ENCODE results near the gene SLC8A1.

The SLC8A1 gene

GRCh38 chr2:40144022-40144421 lies 307.9 kb downstream of the SLC8A1 start:
- peak; percentile 15 for DNase-seq (ENCODE audit: low spot score)

GRCh38 chr2:40138314-40138713 lies 313.6 kb downstream of the SLC8A1 start:
- no peak for DNase-seq (ENCODE audit: low spot score)

GRCh38 chr2:40131081-40131704 lies 320.7 kb downstream of the SLC8A1 start:
- no peak for DNase-seq (ENCODE audit: low spot score)

- DNase-seq (ENCODE audit: low spot score): no peak
These were observed 321.5 kb downstream of the SLC8A1 start for GRCh38 chr2:40130251-40130994.

GRCh38 chr2:40129725-40130124 lies 322.2 kb downstream of the SLC8A1 start:
- no peak for DNase-seq (ENCODE audit: low spot score)

GRCh38 chr2:40128796-40129195 lies 323.1 kb downstream of the SLC8A1 start:
- no peak for DNase-seq (ENCODE audit: low spot score)

GRCh38 chr2:40127890-40128557 lies 323.9 kb downstream of the SLC8A1 start:
- no peak for DNase-seq (ENCODE audit: low spot score)

GRCh38 chr2:40127146-40127545 lies 324.7 kb downstream of the SLC8A1 start:
- no peak for DNase-seq (ENCODE audit: low spot score)

GRCh38 chr2:40126006-40126405 lies 325.9 kb downstream of the SLC8A1 start:
- DNase-seq (ENCODE audit: low spot score): no peak

- DNase-seq (ENCODE audit: low spot score): no peak
These were observed 328.1 kb downstream of the SLC8A1 start for GRCh38 chr2:40123746-40124145.

- DNase-seq (ENCODE audit: low spot score): no peak
These were observed 328.6 kb downstream of the SLC8A1 start for GRCh38 chr2:40123326-40123725.

GRCh38 chr2:40120957-40121356 lies 330.9 kb downstream of the SLC8A1 start:
- no peak for DNase-seq (ENCODE audit: low spot score)

GRCh38 chr2:40120026-40120425 lies 331.9 kb downstream of the SLC8A1 start:
- no peak for DNase-seq (ENCODE audit: low spot score)

- no peak for DNase-seq (ENCODE audit: low spot score)
These were observed 333.3 kb downstream of the SLC8A1 start for GRCh38 chr2:40118622-40119021.

- no peak for DNase-seq (ENCODE audit: low spot score)
These were observed 336.0 kb downstream of the SLC8A1 start for GRCh38 chr2:40115894-40116293.

GRCh38 chr2:40115348-40115747 lies 336.5 kb downstream of the SLC8A1 start:
- DNase-seq (ENCODE audit: low spot score): no peak

GRCh38 chr2:40113997-40114396 lies 337.9 kb downstream of the SLC8A1 start:
- DNase-seq (ENCODE audit: low spot score): no peak

GRCh38 chr2:40113272-40113968 lies 338.5 kb downstream of the SLC8A1 start:
- DNase-seq (ENCODE audit: low spot score): no peak

GRCh38 chr2:40109381-40109780 lies 342.5 kb downstream of the SLC8A1 start:
- DNase-seq (ENCODE audit: low spot score): no peak

- DNase-seq (ENCODE audit: low spot score): no peak
These were observed 343.0 kb downstream of the SLC8A1 start for GRCh38 chr2:40108851-40109250.

GRCh38 chr2:40106061-40106460 lies 345.8 kb downstream of the SLC8A1 start:
- no peak for DNase-seq (ENCODE audit: low spot score)

GRCh38 chr2:40105593-40105992 lies 346.3 kb downstream of the SLC8A1 start:
- no peak for DNase-seq (ENCODE audit: low spot score)

GRCh38 chr2:40103590-40103989 lies 348.3 kb downstream of the SLC8A1 start:
- DNase-seq (ENCODE audit: low spot score): no peak

Data from iPS-NIHi11 (cell line).